Stomach (tissue), 4 donors: Measurements from ENCODE around the gene CEP89.

Experiments
- POLR2A ChIP-seq, 4 donors: fragments of 450-650 bp; IDR thresholded peaks; one replicate each; pipeline ENCODE4 v1.6.1; 2016; ENCODE audit warnings: antibody characterized with exemption in 4 of 4, control low read depth in 2 of 4, mild to moderate bottlenecking in 1 of 4, moderate library complexity in 1 of 4
- POLR2AphosphoS5 ChIP-seq, 3 donors: sonication (generic); formaldehyde crosslinking; IDR thresholded peaks; one replicate each; pipeline ENCODE4 v1.6.1; 2016; ENCODE audit warnings: antibody characterized with exemption in 3 of 3
- TF ChIP-seq, protein P1 (sequence below), 7 experiments: fragments of 450-650 bp in 4 of 7; fragments of 200-600 bp in 3 of 7; sonication (generic) in 3 of 7; IDR thresholded peaks; one replicate each; pipeline ENCODE4 v1.5.1; 2016 to 2019; ENCODE audit warnings: antibody characterized with exemption in 7 of 7, control low read depth in 2 of 7, mild to moderate bottlenecking in 1 of 7

DNA sequence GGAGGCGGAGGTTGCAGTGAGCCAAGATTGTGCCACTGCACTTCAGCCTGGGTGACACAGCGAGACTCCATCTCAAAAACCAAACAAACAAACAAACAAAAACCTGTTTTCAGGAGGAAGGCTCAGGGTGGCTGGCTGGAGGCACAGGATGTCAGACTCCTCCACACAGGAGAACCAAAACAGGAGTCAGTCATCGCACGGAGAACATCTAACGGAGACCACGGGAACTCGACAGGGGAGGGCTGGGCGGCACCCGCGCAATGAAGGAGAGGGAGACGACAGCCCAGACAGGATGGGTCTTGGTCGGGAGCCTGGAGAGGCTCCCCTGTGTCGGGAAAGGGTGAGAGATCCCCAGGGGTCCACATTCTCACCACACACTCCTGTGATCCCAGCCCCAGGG, 81.4 kb downstream of the CEP89 start:
- TF ChIP-seq POLR2A (IDR thresholded peaks at IDR 0.05) (no peak), POLR2AphosphoS5 (IDR thresholded peaks at IDR 0.05) (no peak)
- TF ChIP-seq, protein P1, sequence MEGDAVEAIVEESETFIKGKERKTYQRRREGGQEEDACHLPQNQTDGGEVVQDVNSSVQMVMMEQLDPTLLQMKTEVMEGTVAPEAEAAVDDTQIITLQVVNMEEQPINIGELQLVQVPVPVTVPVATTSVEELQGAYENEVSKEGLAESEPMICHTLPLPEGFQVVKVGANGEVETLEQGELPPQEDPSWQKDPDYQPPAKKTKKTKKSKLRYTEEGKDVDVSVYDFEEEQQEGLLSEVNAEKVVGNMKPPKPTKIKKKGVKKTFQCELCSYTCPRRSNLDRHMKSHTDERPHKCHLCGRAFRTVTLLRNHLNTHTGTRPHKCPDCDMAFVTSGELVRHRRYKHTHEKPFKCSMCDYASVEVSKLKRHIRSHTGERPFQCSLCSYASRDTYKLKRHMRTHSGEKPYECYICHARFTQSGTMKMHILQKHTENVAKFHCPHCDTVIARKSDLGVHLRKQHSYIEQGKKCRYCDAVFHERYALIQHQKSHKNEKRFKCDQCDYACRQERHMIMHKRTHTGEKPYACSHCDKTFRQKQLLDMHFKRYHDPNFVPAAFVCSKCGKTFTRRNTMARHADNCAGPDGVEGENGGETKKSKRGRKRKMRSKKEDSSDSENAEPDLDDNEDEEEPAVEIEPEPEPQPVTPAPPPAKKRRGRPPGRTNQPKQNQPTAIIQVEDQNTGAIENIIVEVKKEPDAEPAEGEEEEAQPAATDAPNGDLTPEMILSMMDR (IDR thresholded peaks at IDR 0.05) = no peak
